ENCODE measurements around the gene PKDCC. TPM values are rescaled to one million over a fixed set of nuclear protein-coding genes. Genes with fewer than 3 reads are reported as not detected.
"Not testable (repeated sequence)": the region's sequence is repeated elsewhere in the genome, so short reads cannot be mapped to it uniquely, and the experiment has no call there.

PKDCC gene
- polyA plus RNA-seq, 1 donor: 363 TPM

- DNase-seq: no peak
Observed at GRCh38 chr2:42029171-42029570, 18.6 kb upstream of the PKDCC start.

GRCh38 chr2:42029639-42030199, 18.1 kb upstream of the PKDCC start:
- no peak for DNase-seq

- DNase-seq: no peak
Observed at GRCh38 chr2:42030200-42030759, 17.5 kb upstream of the PKDCC start.

- no peak for DNase-seq
Observed at GRCh38 chr2:42030829-42031228, 17.0 kb upstream of the PKDCC start.

- no peak for DNase-seq
Observed at GRCh38 chr2:42031281-42032223, 16.3 kb upstream of the PKDCC start.

- DNase-seq: no peak
Observed at GRCh38 chr2:42032224-42032620, 15.6 kb upstream of the PKDCC start.

- no peak for DNase-seq
Observed at GRCh38 chr2:42032745-42033144, 15.1 kb upstream of the PKDCC start.

GRCh38 chr2:42034096-42034495, 13.7 kb upstream of the PKDCC start:
- DNase-seq: not testable (repeated sequence)

GRCh38 chr2:42035241-42035640, 12.6 kb upstream of the PKDCC start:
- no peak for DNase-seq

- no peak for DNase-seq
Observed at GRCh38 chr2:42036413-42036812, 11.4 kb upstream of the PKDCC start.

- no peak for DNase-seq
Observed at GRCh38 chr2:42036940-42037339, 10.9 kb upstream of the PKDCC start.

- DNase-seq: no peak
Observed at GRCh38 chr2:42040643-42041278, 7.1 kb upstream of the PKDCC start.

GRCh38 chr2:42041377-42042127, 6.3 kb upstream of the PKDCC start:
- no peak for DNase-seq

- DNase-seq: no peak
Observed at GRCh38 chr2:42042631-42043355, 5.0 kb upstream of the PKDCC start.

GRCh38 chr2:42043789-42044394, 3.9 kb upstream of the PKDCC start:
- DNase-seq: no peak

- no peak for DNase-seq
Observed at GRCh38 chr2:42044939-42045338, 2.9 kb upstream of the PKDCC start.

- DNase-seq: no peak
Observed at GRCh38 chr2:42045352-42045751, 2.5 kb upstream of the PKDCC start.

GRCh38 chr2:42045848-42046748, 1.7 kb upstream of the PKDCC start:
- DNase-seq: no peak

- DNase-seq: no peak
Observed at GRCh38 chr2:42046819-42047487, 868 bp upstream of the PKDCC start.

Measured in left kidney (tissue), 2 donors.